ENCODE data around the gene FGFR2. TPM values are rescaled to one million over a fixed set of nuclear protein-coding genes. Genes with fewer than 3 reads are reported as not detected.

Gene FGFR2
- total RNA-seq, 6 experiments from 2014 or later: not detected

DNA sequence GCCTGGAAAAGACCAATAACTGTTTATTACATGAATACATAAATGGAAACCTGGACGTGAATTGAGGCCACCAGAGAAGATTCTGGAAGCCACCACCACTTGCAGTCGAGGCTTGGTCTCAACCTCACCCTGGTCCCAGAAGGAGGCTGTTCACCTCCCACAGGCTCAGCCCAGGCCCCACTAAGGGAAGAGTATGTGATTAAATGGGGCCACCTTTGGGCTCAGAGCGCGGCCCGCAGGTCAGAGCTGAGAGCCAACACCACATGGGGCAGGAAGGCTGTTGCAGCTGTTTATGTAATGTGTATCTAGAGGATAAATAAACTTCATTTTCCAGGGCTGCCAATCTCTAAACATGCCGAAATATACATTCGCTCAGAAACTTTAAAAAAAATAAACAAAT, 17.6 kb upstream of the FGFR2 start:
- Mint-ChIP-seq H3K27me3 (ENCODE audit: insufficient read depth) (peaks cover 3% of the 10 kb centered on the region), H3K27ac (no peak overlapping the region), H3K9me3 (peaks cover 47% of the 10 kb centered on the region), H3K36me3 (ENCODE audit: low read depth) (no peaks in the 10 kb centered on the region), H3K4me1 (ENCODE audit: low read depth) (peaks cover 5% of the 10 kb centered on the region; the same call in 1 of the 2 replicates), H3K4me3 (no peak overlapping the region)
- no peak for DNase-seq
- TF ChIP-seq, protein P1, sequence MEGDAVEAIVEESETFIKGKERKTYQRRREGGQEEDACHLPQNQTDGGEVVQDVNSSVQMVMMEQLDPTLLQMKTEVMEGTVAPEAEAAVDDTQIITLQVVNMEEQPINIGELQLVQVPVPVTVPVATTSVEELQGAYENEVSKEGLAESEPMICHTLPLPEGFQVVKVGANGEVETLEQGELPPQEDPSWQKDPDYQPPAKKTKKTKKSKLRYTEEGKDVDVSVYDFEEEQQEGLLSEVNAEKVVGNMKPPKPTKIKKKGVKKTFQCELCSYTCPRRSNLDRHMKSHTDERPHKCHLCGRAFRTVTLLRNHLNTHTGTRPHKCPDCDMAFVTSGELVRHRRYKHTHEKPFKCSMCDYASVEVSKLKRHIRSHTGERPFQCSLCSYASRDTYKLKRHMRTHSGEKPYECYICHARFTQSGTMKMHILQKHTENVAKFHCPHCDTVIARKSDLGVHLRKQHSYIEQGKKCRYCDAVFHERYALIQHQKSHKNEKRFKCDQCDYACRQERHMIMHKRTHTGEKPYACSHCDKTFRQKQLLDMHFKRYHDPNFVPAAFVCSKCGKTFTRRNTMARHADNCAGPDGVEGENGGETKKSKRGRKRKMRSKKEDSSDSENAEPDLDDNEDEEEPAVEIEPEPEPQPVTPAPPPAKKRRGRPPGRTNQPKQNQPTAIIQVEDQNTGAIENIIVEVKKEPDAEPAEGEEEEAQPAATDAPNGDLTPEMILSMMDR (IDR thresholded peaks at IDR 0.05): no peak

DNA sequence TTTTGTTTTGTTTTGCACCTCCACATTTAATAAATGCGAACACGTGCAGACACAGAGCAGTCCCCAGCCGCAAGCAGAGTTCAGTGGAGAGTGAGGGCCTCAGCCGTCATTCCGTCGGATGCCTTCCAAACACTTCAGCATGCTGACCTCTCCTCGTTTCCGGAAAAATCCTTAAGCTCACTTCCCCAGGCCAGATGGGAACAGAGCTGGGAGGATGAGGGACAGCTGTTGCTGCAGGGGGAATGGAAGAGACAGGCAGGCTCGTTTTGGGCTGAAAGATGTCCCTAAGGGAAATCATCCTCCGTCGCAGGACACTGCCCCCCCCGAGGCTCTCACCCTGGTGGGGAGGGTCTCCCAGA, 17.2 kb upstream of the FGFR2 start:
- Mint-ChIP-seq H3K4me3 (no peak overlapping the region), H3K9me3 (peaks cover 45% of the 10 kb centered on the region), H3K27me3 (ENCODE audit: insufficient read depth) (peaks cover 3% of the 10 kb centered on the region), H3K4me1 (ENCODE audit: low read depth) (peaks cover 8% of the 10 kb centered on the region; the same call in 1 of the 2 replicates), H3K27ac (no peak overlapping the region), H3K36me3 (ENCODE audit: low read depth) (no peaks in the 10 kb centered on the region)
- no peak for DNase-seq
- TF ChIP-seq, protein P1 (IDR thresholded peaks at IDR 0.05): no peak

DNA sequence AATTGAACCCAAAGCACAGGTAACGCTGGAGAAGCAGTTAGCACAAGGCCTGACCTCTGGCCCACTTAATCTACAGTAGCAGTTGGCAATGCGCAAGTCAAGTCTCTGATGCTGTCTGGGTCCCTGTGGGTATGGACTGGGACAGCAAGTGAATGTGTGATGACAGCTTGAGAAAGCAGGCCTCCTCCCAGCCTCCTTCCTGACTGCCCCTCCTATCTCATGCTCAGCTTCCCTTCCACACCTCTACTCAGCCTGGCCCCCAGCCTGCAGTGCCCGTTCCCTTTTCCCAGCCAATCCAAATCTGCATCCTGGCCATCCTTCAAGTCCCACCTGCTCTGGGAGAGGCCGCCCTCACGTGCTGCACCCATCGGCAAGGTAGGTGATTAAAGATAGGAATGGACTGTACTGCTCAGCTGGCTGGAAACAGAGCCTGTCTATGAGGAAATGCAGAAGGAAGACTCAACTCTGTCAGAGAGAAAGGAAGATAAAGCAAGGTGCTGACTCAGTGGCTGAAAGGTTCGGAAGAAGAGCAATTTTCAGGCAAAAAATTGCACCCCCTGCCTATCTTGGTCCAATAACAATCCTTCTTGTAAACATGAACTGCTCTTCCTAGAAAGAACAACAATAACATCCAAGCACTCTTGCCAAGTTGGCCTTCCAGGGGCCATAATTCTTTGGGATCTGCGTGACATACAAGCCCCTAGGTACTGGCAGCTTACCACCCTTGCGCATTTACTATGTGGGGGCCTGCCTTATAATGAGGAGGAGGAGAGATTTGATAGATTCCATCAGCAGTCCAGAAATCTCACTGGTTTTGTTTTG, 16.6 kb upstream of the FGFR2 start:
- no peak for DNase-seq
- Mint-ChIP-seq H3K9me3 (peaks cover 45% of the 10 kb centered on the region), H3K36me3 (ENCODE audit: low read depth) (no peaks in the 10 kb centered on the region), H3K27ac (no peak overlapping the region), H3K4me3 (no peak overlapping the region), H3K27me3 (ENCODE audit: insufficient read depth) (peaks cover 3% of the 10 kb centered on the region), H3K4me1 (ENCODE audit: low read depth) (peaks cover 11% of the 10 kb centered on the region; the same call in 1 of the 2 replicates)
- TF ChIP-seq, protein P1 (IDR thresholded peaks at IDR 0.05): no peak

DNA sequence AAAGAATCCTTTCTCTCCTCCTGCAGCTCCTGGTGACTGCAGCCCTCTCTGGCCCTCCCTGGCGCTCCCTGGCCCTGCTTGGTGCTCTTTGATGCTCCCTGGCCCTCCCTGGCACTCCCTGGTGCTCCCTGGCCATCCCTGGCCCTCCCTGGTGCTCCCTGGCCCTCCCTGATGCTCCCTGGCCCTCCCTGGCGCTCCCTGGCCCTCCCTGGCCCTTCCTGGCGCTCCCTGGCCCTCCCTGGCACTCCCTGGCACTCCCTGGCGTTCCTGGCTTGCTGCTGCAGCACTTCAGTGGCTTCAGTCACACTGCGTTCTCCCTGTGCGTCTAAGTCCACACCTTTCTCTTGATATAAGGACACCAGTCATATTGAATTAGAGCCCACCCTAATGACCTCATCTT, 15.2 kb upstream of the FGFR2 start:
- Mint-ChIP-seq H3K27me3 (ENCODE audit: insufficient read depth) (peaks cover 3% of the 10 kb centered on the region), H3K9me3 (peaks cover 36% of the 10 kb centered on the region; the same call in 1 of the 2 replicates), H3K4me3 (no peak overlapping the region), H3K27ac (no peak overlapping the region), H3K4me1 (ENCODE audit: low read depth) (peaks cover 11% of the 10 kb centered on the region; the same call in 1 of the 2 replicates), H3K36me3 (ENCODE audit: low read depth) (no peaks in the 10 kb centered on the region)
- DNase-seq: no peak
- TF ChIP-seq, protein P1 (IDR thresholded peaks at IDR 0.05): no peak

DNA sequence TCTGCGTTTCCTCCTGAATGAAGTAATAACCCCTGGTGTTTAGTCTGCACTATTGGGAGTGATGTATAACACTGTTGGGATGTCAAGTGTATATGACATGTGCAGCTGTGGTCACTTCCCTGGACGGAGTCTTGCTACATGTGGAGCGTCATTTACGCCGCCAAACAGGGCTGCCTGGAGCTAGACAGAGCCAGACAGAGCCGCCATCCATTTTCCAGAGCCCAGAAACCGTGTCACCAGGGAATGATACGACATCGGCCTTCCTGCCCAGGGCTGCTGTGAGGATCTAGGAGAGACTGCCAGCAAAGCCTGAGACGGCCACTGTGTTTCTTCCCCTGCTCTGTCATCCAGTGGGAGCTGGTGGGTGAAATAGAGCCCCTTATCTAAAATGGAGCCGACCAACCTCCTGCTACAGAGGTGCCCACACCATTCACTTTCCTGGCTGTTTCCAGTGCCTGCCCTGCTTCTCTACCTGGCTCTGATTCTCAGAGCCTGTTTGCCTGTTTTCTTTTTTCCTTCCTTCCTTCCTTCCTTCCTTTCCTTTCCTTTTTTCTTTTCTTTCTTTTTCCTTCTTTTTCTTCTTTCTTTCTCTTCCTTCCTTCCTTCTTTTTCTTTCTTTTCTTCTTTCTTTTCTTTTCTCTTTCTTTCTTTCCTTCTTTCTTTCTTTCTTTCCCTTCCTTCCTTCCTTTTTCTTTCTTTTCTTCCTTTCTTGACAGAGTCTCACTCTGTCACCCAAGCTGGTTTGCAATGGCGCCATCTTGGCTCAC, 13.3 kb upstream of the FGFR2 start:
- no peak overlapping the region; the same call in 1 of the 2 replicates for H3K4me3 Mint-ChIP-seq
- peaks cover 2% of the 10 kb centered on the region for H3K27me3 Mint-ChIP-seq (ENCODE audit: insufficient read depth)
- H3K36me3 Mint-ChIP-seq (ENCODE audit: low read depth): no peaks in the 10 kb centered on the region
- H3K9me3 Mint-ChIP-seq: peaks cover 21% of the 10 kb centered on the region; the same call in 1 of the 2 replicates
- H3K27ac Mint-ChIP-seq: no peak overlapping the region
- DNase-seq: no peak
- H3K4me1 Mint-ChIP-seq (ENCODE audit: low read depth): peaks cover 11% of the 10 kb centered on the region; the same call in 1 of the 2 replicates
- TF ChIP-seq, protein P1 (IDR thresholded peaks at IDR 0.05): no peak
